GM21423 (cell line): ENCODE measurements around the gene ANKRD33B.
A peak's percentile ranks its signal among the peaks of the same experiment; 100 is the strongest.
"Not testable (repeated sequence)": the region's sequence is repeated elsewhere in the genome, so short reads cannot be mapped to it uniquely, and the experiment has no call there.

Experiments used
- ATAC-seq: cut with Tn5 transposase; IDR thresholded peaks from one replicate; pipeline ENCODE4 v1.9.1; 2021; ENCODE audit warnings: mild to moderate bottlenecking, moderate library complexity; ENCODE audit not compliant: unreplicated experiment

Gene ANKRD33B

DNA sequence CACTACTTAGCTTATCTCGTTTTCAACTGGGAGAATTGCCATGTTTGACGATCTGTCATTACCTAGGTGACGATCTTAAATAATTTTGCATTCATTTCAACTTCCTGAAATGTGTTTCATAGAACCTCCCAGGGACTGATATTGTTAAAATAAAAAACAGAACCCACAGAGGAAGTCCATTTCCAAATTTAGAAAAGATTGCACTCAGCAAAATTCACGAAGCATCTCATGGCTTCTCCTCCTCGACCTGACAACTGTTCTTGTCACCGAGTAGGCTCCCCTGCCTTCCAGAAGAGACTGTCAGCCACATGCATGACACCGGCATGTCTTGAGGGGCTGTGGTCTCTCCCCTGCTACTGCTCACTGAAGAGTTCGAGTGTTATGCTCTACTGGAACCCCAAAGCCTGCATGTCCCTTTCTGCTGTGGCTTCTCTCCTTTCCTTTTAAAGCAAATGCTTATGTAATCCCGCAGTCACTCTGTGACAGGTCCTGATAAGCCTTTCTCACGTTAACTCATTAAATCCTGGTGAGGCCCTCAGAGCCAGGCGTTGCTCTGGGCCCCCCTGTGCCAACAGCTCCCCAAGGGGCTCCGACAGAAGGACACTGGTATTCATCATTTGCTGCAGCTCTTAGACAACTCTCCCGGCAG lies 26.8 kb upstream of the ANKRD33B start:
- ATAC-seq, result peak; percentile 41

DNA sequence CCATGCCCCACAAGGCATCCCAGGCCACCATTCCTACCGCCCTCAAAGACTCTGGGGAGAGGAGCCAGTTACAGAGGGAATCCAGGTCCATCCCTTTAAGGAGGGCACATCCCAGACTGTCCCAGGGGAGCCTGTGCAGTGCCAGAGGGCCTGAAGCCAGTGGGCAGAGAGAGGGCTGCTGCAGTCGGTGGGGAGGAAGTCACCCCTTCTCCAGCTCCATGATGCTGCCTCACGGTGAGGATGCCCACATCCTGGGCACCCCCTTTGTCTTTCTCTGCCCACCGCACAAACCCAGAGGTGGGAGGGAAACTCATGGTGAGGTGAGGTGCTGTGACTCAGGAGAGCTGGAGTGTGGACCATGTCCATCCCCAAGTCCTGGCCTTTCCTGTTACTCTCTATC lies 26.2 kb upstream of the ANKRD33B start:
- ATAC-seq, result no peak

DNA sequence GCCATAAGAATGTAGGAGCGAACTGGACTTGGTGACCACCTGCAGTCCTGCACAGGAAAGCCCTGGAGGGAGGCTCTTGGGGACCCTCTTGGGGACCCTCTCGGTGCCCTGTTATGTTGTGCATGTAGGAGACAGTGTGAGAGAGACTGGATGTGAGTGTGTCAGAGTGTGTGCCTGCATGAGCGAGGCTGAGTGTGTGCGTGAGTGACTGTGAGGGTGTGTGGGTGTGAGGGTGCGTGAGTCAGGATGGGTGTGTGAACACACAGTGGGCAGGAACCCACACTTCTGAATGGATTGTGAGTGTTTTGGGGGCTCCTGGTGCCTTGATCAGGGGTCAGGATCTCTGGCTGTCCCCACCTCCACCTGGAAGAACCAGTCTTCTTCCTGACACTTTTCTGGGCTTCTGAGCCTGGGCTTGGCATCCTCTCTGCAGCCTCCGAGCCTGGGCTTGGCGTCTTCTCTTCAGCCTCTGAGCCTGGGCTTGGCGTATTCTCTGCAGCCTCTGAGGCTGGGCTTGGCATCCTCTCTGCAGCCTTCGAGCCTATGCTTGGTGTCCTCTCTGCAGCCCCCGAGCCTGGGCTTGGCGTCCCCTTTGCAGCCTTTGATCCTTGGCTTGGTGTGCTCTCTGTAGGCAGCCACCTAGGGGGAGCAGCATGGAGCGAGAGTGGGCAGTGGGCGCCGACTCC lies 25.6 kb upstream of the ANKRD33B start:
- no peak for ATAC-seq

DNA sequence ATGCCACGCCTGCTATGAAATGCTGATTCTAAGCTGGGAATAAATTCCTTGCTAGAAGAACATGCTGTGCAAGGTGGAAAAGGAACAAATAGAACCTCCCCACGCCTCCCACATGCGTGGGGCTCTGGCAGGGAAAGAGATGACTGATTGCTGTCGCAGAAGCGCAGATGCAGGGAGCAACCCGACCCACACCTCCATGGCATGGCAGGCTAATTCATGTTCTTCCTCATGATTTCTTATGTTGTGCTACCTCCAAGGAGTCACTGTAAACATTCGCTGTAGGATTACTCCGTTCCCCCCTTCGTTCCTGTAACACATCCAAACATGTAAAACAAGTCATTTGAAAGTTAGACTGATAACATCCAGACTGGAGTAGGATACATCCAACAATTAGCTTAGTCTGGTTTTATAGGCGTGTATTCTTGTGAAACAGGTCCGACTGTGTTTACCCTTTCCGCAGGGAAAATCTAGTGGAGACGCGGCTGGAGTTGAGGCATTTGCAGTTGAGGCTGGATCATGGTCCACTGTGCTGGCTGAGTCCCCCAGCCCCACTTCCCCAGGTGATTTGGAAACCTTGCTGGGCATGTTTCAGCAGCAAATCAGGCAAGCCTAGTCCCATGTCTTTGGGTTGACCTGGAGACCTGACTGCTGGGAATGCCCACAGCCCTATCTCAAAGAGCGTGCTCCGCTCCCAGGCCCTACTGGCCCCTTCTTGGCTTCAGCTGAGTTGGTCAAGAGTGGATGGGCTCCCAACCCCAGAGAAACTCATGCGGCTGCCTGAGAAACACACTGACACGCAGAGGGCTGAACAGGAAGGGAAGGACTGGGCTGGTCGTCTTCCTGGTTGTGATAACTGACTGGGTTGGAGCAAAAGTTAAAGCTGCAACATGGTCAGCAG lies 24.8 kb upstream of the ANKRD33B start:
- no peak for ATAC-seq

DNA sequence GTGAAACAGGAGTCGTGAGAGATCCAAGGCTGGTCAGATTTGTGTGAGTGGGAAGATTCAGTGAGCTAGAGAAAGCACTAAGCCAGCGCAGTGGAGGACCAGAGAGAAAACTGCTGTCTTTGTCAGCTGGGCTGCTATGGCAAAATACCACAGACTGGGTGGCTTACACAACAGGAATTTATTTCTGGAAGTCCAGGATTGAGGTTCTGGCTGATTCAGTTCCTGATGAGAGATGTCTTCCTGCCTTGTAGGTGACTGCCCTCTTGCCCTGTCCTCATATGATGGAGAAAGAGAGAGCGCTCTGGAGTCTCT lies 24.2 kb upstream of the ANKRD33B start:
- ATAC-seq, result no peak

DNA sequence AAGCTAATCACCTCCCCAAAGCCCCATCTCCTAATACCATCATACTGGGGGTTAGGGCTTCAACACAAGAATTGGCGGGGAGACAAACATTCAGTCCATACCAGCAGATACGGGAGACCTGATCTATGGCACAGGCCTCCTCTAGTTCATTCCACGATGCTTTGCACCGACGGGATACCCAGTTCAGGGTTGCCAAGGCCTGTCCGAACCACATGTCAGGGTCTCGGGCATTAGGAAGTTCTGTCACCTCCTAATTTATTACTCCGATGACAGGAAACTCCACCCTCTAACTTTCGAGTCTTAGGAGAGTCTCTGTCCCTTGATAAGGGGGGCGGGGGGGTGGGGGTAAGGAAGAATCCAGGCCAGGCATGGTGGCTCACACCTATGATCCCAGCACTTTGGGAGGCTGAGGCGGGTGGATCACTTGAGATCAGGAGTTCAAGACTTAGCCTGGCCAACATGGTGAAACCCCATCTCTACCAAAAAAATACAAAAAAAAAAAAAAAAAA lies 23.8 kb upstream of the ANKRD33B start:
- ATAC-seq, result no peak

DNA sequence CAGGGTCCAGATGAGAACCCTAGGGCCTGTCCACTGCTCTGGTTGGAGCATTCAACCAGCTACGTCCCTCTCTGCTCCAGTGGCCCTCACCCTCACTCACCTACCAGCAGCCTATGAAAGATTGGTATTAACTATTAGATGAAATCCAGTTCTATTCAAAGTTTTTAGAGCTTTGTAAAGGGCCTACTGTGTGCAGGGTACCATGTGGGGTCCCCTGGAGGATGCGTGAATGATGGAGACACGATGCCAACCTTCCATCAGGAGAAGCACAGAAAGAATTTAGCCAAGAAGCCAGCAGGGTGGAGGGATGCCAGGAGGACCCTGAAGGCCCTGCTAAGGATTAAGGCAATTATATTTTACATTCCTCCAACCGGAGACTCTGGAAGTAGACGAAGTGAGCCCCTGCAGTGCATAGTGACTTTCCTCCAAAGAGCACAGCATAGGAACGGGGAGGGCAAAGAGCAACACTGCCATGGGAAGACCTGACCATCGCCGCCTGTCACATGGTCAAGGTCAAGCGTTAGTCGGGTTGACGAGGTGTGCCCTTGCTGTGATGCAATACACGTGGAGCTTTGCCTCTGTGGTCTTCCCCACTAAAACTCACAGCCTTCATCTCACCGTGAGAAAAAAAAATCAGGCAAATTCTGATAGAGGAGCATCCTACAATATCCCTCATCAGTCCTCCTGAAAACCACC lies 22.8 kb upstream of the ANKRD33B start:
- no peak for ATAC-seq

DNA sequence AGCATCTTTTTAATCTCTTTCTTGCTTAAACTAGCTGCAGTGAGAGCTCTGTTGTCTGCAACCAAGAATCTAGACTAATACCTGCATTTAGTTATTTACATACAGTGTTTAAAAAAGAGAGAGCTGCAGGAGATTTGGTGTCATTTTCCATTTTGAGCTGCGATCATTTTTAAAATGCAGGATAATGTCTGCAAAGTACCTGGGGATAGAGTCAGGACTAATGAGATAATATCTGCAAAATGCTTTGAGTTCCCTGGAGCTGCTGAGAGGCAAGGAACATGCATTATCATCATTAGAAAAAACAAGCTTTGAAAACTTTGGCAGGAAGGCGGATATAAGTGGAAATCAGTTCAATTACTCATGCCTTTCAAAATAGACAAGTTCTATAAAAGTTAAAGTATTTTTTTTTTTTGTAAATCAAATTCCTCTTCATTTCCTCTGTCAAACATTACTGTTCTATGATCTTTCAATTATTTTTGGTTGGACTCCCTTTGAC lies 21.8 kb upstream of the ANKRD33B start:
- no peak for ATAC-seq

DNA sequence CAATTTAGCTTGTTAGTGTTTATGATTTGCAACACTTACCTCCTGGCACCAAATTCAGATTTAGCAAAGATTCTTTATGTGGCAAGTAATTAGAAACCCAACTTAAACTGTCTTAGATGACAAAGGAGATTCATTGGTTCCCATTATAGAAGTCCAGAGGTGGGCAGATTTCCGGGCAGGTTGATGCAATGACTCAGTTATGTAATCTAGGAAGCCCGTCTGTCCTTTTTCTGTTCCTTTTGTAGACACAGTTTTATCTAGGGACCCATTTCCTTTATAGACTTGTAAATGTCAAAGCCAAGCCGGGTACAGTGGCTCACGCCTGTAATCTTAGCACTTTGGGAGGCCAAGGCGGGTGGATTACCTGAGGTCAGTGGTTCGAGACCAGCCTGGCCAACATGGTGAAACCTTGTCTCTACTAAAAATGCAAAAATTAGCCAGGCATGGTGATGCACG lies 20.3 kb upstream of the ANKRD33B start:
- no peak for ATAC-seq

DNA sequence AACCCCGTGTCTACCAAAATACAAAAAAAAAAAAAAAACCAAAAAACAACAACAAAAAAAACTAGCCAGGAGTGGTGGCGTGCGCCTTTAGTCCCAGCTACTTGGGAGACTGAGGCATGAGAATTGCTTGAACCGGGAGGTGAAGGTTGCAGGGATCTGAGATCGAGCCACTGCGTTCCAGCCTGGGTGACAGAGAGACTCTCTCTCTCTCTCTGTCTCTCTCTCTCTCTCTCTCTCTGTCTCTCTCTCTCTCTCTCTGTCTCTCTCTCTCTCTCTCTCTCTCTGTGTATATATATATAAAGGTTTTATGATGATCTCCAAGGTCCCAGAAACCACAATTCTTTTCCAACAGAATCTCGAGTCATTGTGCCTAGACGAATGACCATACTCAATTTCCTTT lies 18.8 kb upstream of the ANKRD33B start:
- no peak for ATAC-seq

DNA sequence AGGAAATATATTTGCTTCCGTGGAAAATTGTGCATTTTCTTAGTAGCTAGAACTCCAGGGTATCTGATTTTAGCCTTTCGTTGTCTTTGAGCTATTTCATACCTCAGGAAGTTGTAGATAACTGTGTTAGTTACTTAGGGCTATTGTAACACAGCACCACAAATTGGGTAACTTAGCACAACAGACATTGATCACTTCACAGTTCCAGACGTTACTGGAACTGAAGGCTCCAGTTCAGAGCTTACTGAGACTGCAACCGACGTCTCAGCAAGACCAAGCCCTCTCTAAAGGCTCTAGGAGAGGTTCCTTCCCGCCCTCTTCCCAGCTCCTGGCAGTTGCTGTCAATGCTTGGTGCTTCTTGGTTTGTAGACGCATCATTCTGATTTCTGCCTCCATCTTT lies 17.7 kb upstream of the ANKRD33B start:
- ATAC-seq, result no peak

DNA sequence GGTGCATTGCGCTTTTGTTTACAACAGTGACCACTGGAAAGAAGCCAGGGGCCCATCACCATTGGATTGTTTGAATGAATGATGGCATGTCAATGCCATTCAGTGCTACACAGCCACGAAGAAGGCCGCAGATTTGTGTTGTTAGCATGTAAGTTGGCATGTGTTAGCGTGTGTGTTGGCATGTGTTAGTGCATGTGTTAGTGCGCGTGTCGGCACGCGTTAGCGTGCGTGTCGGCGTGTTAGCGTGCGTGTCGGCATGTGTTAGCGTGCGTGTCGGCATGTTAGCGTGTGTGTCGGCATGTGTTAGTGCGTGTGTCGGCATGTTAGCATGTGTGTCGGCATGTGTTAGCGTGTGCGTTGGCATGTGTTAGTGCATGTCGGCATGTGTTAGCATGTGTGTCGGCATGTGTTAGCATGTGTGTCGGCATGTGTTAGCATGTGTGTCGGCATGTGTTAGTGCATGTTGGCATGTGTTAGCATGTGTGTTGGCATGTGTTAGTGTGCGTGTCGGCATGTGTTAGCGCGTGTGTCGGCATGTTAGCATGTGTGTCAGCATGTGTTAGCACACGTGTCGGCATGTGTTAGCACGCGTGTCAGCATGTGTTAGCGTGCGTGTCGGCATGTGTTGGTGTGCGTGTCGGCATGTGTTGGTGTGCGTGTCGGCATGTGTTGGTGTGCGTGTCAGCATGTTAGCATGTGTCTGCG lies 15.3 kb upstream of the ANKRD33B start:
- no peak for ATAC-seq

DNA sequence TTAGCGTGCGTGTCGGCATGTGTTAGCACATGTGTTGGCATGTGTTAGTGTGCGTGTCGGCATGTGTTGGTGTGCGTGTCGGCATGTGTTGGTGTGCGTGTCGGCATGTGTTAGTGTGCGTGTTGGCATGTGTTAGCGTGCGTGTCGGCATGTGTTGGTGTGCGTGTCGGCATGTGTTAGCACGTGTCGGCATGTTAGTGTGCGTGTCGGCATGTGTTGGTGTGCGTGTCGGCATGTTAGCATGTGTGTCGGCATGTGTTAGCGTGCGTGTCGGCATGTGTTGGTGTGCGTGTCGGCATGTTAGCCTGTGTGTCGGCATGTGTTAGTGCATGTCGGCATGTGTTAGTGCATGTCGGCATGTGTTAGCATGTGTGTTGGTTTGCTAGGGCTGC lies 14.8 kb upstream of the ANKRD33B start:
- not testable (repeated sequence) for ATAC-seq

DNA sequence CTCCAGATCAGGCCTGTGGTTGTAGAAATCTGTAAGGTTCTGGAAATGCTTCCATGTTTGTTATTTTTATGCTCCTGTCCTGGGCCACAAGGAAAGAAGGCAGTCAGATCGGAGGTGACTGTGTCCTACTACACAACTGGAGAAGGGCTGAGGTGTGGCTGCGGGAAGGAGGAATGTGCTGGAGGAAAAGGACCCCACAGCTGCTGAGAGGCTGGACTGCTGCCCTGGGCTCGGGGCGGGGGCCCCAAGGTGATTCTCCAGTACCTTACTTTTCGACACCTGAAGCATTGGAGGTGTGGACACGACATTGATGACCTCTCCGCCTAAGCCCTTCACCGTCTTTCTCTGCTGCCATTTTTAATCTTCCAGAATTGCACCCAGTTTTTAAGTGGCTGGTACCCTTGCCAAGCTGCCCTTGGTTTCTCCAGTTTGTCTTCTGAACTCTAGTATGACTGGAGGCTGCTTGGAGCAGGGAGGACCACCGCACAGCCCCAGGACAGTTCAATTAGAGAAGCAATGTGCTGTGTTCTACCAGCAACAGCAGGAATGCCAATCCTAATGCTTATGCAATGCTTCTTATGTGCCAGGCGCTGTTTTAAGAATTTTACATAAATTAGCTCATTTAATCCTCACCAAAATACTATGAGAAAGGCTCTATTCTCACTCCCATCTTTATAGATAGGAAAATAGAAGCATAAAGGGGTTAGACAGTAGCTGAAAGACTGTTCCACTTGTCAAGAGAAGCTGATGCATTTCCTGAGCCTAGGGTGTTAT lies 13.5 kb upstream of the ANKRD33B start:
- ATAC-seq, result no peak

DNA sequence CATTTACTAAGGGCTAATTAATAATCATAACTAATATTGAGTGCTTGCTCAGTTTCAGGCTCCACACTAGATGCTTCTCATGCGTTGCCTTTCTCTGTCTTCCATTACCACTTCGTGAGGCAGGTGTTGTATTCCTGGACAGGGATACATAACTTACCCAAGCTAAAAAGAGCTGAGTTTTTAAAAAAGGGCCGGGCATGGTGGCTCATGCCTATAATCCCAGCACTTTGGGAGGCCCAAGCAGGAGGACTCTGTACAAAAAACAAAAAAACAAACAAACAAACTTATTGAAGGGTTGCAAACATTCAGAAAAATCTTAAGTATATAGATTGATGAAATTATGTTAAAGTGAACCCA lies 12.1 kb upstream of the ANKRD33B start:
- no peak for ATAC-seq

DNA sequence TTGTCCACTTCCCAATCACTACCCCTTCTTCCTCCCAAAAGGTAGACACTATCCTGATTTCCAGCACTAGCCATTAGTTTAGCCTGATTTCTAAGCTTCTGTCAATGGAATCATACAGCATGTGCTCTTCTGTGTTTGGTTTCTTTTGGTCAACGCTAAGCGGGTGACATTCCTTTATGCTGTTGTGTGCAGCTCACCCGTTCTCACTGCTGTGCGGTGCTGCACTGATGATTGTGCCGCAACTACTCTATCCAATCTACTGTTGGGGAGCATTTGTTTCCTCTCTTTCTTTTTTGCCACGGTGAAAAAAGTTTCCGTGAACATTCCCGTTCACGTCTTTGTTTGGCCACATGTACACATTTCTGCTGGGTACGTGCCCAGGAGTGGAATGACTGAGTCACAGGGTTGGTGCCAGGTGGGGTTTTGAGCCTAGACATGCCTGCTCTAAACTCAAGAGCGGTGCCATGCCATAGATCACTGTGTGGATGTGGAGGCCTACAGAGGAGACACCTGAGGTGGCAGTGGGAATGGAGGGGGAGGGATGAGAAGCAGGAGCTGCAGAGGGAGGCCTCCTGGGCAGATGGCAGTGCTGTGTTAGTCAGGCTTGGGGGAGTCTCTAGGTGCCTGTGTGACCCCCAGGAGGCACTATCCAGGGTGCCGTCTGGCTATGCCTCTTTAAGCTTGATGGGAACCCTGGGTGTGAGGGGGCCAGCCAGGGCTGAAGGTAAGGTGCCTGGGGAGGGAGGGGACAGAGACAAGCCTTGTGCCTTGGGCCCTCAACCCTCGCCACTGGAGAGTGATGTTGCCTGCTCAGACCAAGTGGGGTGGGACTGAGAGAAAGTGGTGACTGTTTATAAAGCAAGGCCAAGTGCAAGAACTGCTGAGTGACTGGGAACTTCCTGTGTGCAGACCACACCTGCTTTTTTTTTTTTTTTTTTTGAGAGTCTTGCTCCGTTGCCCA lies 11.4 kb upstream of the ANKRD33B start:
- peak; percentile 80 for ATAC-seq

DNA sequence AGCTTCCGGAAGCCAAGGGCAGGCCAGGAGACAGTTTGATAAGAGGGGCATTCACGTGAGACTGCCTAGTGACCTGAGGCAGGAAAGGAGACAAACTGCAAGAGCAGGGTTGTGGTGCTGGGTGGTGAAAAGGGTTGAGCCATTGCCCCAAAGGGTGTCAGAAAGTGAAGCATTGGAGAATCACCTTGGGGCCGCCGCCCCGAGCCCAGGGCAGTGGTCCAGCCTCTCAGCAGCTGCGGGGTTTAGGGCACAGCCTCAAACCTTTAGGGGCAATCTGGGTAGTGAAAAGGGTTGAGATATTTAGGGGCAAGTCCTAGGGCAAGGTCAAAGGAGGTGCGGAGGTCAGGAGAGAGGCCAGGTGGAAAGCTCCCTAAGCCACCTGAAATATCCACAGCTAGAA lies 10.4 kb upstream of the ANKRD33B start:
- ATAC-seq, result no peak

DNA sequence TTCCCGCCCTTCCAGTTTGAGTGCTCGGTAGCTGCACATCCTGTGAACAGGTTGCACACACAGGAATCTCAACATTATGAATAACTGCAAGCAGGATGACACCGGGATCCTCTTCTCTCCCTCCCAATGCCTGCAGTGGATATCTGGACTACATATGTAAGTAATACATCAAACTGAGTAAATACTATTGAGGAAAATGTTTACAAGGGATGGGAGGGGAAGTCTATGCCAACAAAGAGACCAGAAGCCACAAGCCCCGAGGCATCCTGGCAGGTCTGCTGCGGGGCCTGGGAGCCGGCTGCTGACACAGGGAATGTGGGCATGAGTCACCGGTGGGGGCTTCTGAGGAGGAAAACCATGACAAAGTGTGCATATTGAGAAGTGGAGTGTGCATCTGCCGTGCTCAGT lies 8.6 kb upstream of the ANKRD33B start:
- no peak for ATAC-seq
